SK-N-SH treated with all-trans-retinoic acid at 6 μM for 48 hours (cell line): ENCODE measurements around the gene EMID1.

ENCODE experiments used
- CREB5 ChIP-seq: fragments of 250-450 bp; sonication (Bioruptor Pico); IDR thresholded peaks from 2 replicates; pipeline ENCODE4 v1.5.1; 2020; ENCODE audit warnings: low read depth, mild to moderate bottlenecking, moderate library complexity
- CSDC2 ChIP-seq: fragments of 250-450 bp; sonication (Bioruptor Pico); IDR thresholded peaks from 2 replicates; pipeline ENCODE4 v1.5.0; 2020; ENCODE audit warnings: mild to moderate bottlenecking, moderate library complexity
- ISL1 ChIP-seq: fragments of 250-450 bp; sonication (Bioruptor Pico); IDR thresholded peaks from 2 replicates; pipeline ENCODE4 v2.1.2; 2022; ENCODE audit warnings: mild to moderate bottlenecking, moderate library complexity
- OSR1 ChIP-seq: fragments of 250-450 bp; sonication (Bioruptor Pico); IDR thresholded peaks from 2 replicates; pipeline ENCODE4 v1.8.0; 2022; ENCODE audit warnings: moderate library complexity, mild to moderate bottlenecking, inconsistent platforms
- PATZ1 ChIP-seq: fragments of 250-450 bp; sonication (Bioruptor Pico); IDR thresholded peaks from 2 replicates; pipeline ENCODE4 v1.8.0; 2020; ENCODE audit warnings: mild to moderate bottlenecking, moderate library complexity, borderline replicate concordance
- TCF4 ChIP-seq: fragments of 250-450 bp; sonication (Bioruptor Pico); IDR thresholded peaks from 2 replicates; pipeline ENCODE4 v1.8.0; 2021; ENCODE audit warnings: mild to moderate bottlenecking, moderate library complexity, borderline replicate concordance
- TOX ChIP-seq: fragments of 250-450 bp; sonication (Bioruptor Pico); IDR thresholded peaks from 2 replicates; pipeline ENCODE4 v1.8.0; 2021; ENCODE audit warnings: mild to moderate bottlenecking, moderate library complexity, borderline replicate concordance
- ZC3H10 ChIP-seq: fragments of 250-450 bp; sonication (Bioruptor Pico); IDR thresholded peaks from 2 replicates; pipeline ENCODE4 v1.5.1; 2021; ENCODE audit warnings: mild to moderate bottlenecking, moderate library complexity
- ZFP3 ChIP-seq: fragments of 250-450 bp; sonication (Bioruptor Pico); IDR thresholded peaks from 2 replicates; pipeline ENCODE4 v1.5.0; 2020; ENCODE audit warnings: mild to moderate bottlenecking, moderate library complexity
- ZNF565 ChIP-seq: fragments of 450-650 bp; formaldehyde crosslinking; conservative IDR thresholded peaks from 2 replicates; pipeline ENCODE4 v1.5.0; 2020; ENCODE audit warnings: low read depth, mild to moderate bottlenecking, moderate library complexity
- ZNF8 ChIP-seq: fragments of 450-650 bp; formaldehyde crosslinking; IDR thresholded peaks from 2 replicates; pipeline ENCODE4 v1.5.0; 2020; ENCODE audit warnings: mild to moderate bottlenecking, moderate library complexity
- TF ChIP-seq, protein P1 (sequence below): fragments of 250-450 bp; sonication (Bioruptor Pico); IDR thresholded peaks from 2 replicates; pipeline ENCODE4 v1.5.0; 2020; ENCODE audit warnings: mild to moderate bottlenecking, moderate library complexity

DNA sequence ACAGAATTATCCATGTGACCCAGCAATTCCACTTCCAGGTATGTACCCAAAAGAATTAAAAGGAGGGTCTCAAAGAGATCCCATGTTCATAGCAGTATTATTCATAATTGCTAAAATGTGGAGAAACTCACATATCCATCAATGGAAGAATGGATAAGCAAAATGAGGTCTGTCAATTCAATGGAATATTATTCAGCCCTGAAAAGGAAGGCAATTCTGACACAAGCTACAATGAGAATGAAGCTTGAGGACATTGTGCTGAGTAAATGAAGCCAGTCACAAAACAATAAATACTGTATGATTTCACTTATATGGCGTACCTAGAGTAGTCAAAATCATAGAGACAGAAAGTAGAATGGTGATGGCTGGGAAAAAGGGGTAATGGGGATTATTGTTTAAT is 19.4 kb upstream of the EMID1 start:
- TF ChIP-seq, protein P1, sequence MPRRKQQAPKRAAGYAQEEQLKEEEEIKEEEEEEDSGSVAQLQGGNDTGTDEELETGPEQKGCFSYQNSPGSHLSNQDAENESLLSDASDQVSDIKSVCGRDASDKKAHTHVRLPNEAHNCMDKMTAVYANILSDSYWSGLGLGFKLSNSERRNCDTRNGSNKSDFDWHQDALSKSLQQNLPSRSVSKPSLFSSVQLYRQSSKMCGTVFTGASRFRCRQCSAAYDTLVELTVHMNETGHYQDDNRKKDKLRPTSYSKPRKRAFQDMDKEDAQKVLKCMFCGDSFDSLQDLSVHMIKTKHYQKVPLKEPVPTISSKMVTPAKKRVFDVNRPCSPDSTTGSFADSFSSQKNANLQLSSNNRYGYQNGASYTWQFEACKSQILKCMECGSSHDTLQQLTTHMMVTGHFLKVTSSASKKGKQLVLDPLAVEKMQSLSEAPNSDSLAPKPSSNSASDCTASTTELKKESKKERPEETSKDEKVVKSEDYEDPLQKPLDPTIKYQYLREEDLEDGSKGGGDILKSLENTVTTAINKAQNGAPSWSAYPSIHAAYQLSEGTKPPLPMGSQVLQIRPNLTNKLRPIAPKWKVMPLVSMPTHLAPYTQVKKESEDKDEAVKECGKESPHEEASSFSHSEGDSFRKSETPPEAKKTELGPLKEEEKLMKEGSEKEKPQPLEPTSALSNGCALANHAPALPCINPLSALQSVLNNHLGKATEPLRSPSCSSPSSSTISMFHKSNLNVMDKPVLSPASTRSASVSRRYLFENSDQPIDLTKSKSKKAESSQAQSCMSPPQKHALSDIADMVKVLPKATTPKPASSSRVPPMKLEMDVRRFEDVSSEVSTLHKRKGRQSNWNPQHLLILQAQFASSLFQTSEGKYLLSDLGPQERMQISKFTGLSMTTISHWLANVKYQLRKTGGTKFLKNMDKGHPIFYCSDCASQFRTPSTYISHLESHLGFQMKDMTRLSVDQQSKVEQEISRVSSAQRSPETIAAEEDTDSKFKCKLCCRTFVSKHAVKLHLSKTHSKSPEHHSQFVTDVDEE = no peak
- TF ChIP-seq ISL1 (no peak), TOX (CRISPR knock-in tag) (no peak), PATZ1 (CRISPR knock-in tag) (no peak), CSDC2 (CRISPR knock-in tag) (no peak), OSR1 (CRISPR knock-in tag) (no peak), TCF4 (no peak), ZNF8 (CRISPR knock-in tag) (no peak), ZFP3 (CRISPR knock-in tag) (no peak), CREB5 (CRISPR knock-in tag) (no peak), ZNF565 (CRISPR knock-in tag) (no peak), ZC3H10 (CRISPR knock-in tag) (no peak)
